Cardiac fibroblast (primary cell): Measurements from ENCODE around the gene UQCR10.

Experiments
- DNase-seq, 2 donors: peaks; one replicate each; pipeline versions ENCODE4 v3.0.0 to v3.0.0-alpha.2; 2010; ENCODE audit warnings: low read depth in 2 of 2
- H3K4me3 ChIP-seq, 2 donors: replicated peaks in 1 of 2; 1 replicate in 1 of 2; 2 replicates in 1 of 2; pipeline ENCODE4 v1.5.1; 2011; ENCODE audit warnings: low read depth in 2 of 2, low read length in 2 of 2, mild to moderate bottlenecking in 2 of 2, moderate library complexity in 1 of 2
- CTCF ChIP-seq: IDR thresholded peaks from one replicate; pipeline ENCODE4 v1.5.1; 2011; ENCODE audit warnings: low read depth, mild to moderate bottlenecking, low read length, inconsistent platforms

UQCR10 gene

GRCh38 chr22:29744902-29745301 lies 22.3 kb upstream of the UQCR10 start:
- peak; percentile 39 to 67 for DNase-seq
- no peak overlapping the region for H3K4me3 ChIP-seq
- no peak for TF ChIP-seq CTCF

GRCh38 chr22:29747832-29748231 lies 19.3 kb upstream of the UQCR10 start:
- DNase-seq = no peak
- no peak overlapping the region for H3K4me3 ChIP-seq

GRCh38 chr22:29748248-29748893 lies 18.8 kb upstream of the UQCR10 start:
- DNase-seq = no peak
- H3K4me3 ChIP-seq = no peak overlapping the region
- no peak for TF ChIP-seq CTCF

More at GRCh38 chr22:29747832-29748231, 19.3 kb upstream of the UQCR10 start:
- no peak for TF ChIP-seq CTCF

GRCh38 chr22:29750029-29750428 lies 17.1 kb upstream of the UQCR10 start:
- no peak for TF ChIP-seq CTCF
- no peak for DNase-seq
- no peak overlapping the region for H3K4me3 ChIP-seq

- DNase-seq = peak; percentile 30 to 59
- H3K4me3 ChIP-seq = no peak overlapping the region
- TF ChIP-seq CTCF = no peak
Observed at GRCh38 chr22:29750559-29751538, 16.3 kb upstream of the UQCR10 start.

GRCh38 chr22:29751669-29752068 lies 15.5 kb upstream of the UQCR10 start:
- TF ChIP-seq CTCF = no peak
- H3K4me3 ChIP-seq = no peak overlapping the region
- DNase-seq = no peak
